HG03378 (cell line): ENCODE measurements around the gene GOLGA6C.
"Not testable (repeated sequence)": the region's sequence is repeated elsewhere in the genome, so short reads cannot be mapped to it uniquely, and the experiment has no call there.

ENCODE experiments used
- ATAC-seq: cut with Tn5 transposase; IDR thresholded peaks from one replicate; pipeline ENCODE4 v1.9.1; 2021; ENCODE audit warnings: mild to moderate bottlenecking, moderate library complexity; ENCODE audit not compliant: unreplicated experiment

GOLGA6C gene

GRCh38 chr15:75227663-75228280, 30.4 kb upstream of the GOLGA6C start:
- ATAC-seq = no peak

GRCh38 chr15:75228787-75229186, 29.3 kb upstream of the GOLGA6C start:
- no peak for ATAC-seq

- ATAC-seq = no peak
Observed at GRCh38 chr15:75229191-75230015, 28.7 kb upstream of the GOLGA6C start.

GRCh38 chr15:75230016-75230343, 28.2 kb upstream of the GOLGA6C start:
- no peak for ATAC-seq

- no peak for ATAC-seq
Observed at GRCh38 chr15:75230551-75231371, 27.4 kb upstream of the GOLGA6C start.

GRCh38 chr15:75231836-75232235, 26.3 kb upstream of the GOLGA6C start:
- no peak for ATAC-seq

- no peak for ATAC-seq
Observed at GRCh38 chr15:75232252-75232813, 25.8 kb upstream of the GOLGA6C start.

GRCh38 chr15:75232826-75233503, 25.2 kb upstream of the GOLGA6C start:
- ATAC-seq = no peak

- ATAC-seq = no peak
Observed at GRCh38 chr15:75233504-75234190, 24.5 kb upstream of the GOLGA6C start.

- no peak for ATAC-seq
Observed at GRCh38 chr15:75234191-75234810, 23.8 kb upstream of the GOLGA6C start.

GRCh38 chr15:75235051-75235673, 23.0 kb upstream of the GOLGA6C start:
- no peak for ATAC-seq

GRCh38 chr15:75235760-75236729, 22.1 kb upstream of the GOLGA6C start:
- ATAC-seq = no peak

GRCh38 chr15:75237316-75237982, 20.7 kb upstream of the GOLGA6C start:
- ATAC-seq = no peak

- ATAC-seq = no peak
Observed at GRCh38 chr15:75238150-75238549, 20.0 kb upstream of the GOLGA6C start.

GRCh38 chr15:75245741-75246140, 12.4 kb upstream of the GOLGA6C start:
- ATAC-seq = not testable (repeated sequence)

- not testable (repeated sequence) for ATAC-seq
Observed at GRCh38 chr15:75248991-75249390, 9.1 kb upstream of the GOLGA6C start.

GRCh38 chr15:75249726-75250125, 8.4 kb upstream of the GOLGA6C start:
- no peak for ATAC-seq

- ATAC-seq = not testable (repeated sequence)
Observed at GRCh38 chr15:75251343-75251742, 6.8 kb upstream of the GOLGA6C start.
